H1 (cell line): ENCODE results near the gene MAJIN. TPM values are rescaled to one million over a fixed set of nuclear protein-coding genes. Genes with fewer than 3 reads are reported as not detected.

Experiments used
- BACH1 ChIP-seq: IDR thresholded peaks from 2 replicates; pipeline ENCODE4 v1.6.1; 2012; ENCODE audit warnings: low read length, improper control_type of control experiment
- CHD2 ChIP-seq: IDR thresholded peaks from 2 replicates; pipeline ENCODE4 v1.6.1; 2012; ENCODE audit warnings: low read length, improper control_type of control experiment
- E2F6 ChIP-seq: IDR thresholded peaks from 2 replicates; pipeline ENCODE4 v1.6.1; 2012; ENCODE audit warnings: inconsistent platforms
- GABPA ChIP-seq: IDR thresholded peaks from 2 replicates; pipeline ENCODE4 v1.6.1; 2011; ENCODE audit warnings: mild to moderate bottlenecking, low read length, moderate library complexity, borderline replicate concordance; ENCODE audit not compliant: insufficient read depth
- HDAC2 ChIP-seq, 2 experiments: fragments of 300-600 bp in 1 of 2; sonication (generic) in 1 of 2; IDR thresholded peaks; 2 replicates each; pipeline ENCODE4 v1.6.1; 2011 to 2012; ENCODE audit warnings: low read depth in 2 of 2, low read length in 2 of 2, mild to moderate bottlenecking in 2 of 2, moderate library complexity in 2 of 2, borderline replicate concordance in 1 of 2, inconsistent platforms in 1 of 2
- HDAC6 ChIP-seq: IDR thresholded peaks from one replicate; pipeline ENCODE4 v1.7.1; 2012; ENCODE audit warnings: low read depth, mild to moderate bottlenecking, inconsistent platforms, low read length, moderate library complexity
- JUN ChIP-seq: IDR thresholded peaks from 2 replicates; pipeline ENCODE4 v1.6.1; 2011; ENCODE audit warnings: low read depth, mild to moderate bottlenecking, improper control_type of control experiment, low read length
- RAD21 ChIP-seq, 2 experiments: IDR thresholded peaks in 1 of 2; conservative IDR thresholded peaks in 1 of 2; 2 replicates each; pipeline ENCODE4 v1.6.1; 2011; ENCODE audit warnings: low read depth in 2 of 2, low read length in 2 of 2, improper control_type of control experiment in 1 of 2, inconsistent platforms in 1 of 2, mild to moderate bottlenecking in 1 of 2, moderate library complexity in 1 of 2
- YY1 ChIP-seq: IDR thresholded peaks from 2 replicates; pipeline ENCODE4 v1.6.1; 2011; ENCODE audit warnings: low read depth, mild to moderate bottlenecking, low read length
- polyA plus RNA-seq, 7 experiments: library from polyadenylated mRNA; depleted of rRNA in 3 of 7; stranded (reverse) in 5 of 7; unstranded in 2 of 7; fragments of >200 nt in 5 of 7; fragments of 200-250 nt in 2 of 7; gene quantifications; 1 replicate in 5 of 7; 2 replicates in 1 of 7; 4 replicates in 1 of 7; pipeline versions ENCODE4 v1.2.1 to v1.2.3, GENCODE V29; 2011 to 2013; ENCODE audit warnings: missing spikeins in 2 of 7, mixed read lengths in 2 of 7
- total RNA-seq: library from RNA; stranded (reverse); fragmentation: NEBNext Ultra II Directional; extraction: Animal tissue kit (Norgen Biotek cat#: 25700); gene quantifications from 2 replicates; pipeline ENCODE4 v1.2.1, GENCODE V29; 2021

The MAJIN gene
- total and polyA plus RNA-seq, 2 of the 8 experiments (the other 6 are each of a cell fraction or from before 2014, with no cell fraction given): not detected

- TF ChIP-seq YY1: no peak
- TF ChIP-seq HDAC2 (IDR thresholded peaks at IDR 0.05; ENCODE audit: borderline replicate concordance in 1 of 2, low read depth in 2 of 2, low read length in 2 of 2): no peak
- no peak for TF ChIP-seq RAD21 (IDR thresholded peaks at IDR 0.05 in 1 of 2, conservative IDR thresholded peaks at IDR 0.05 in 1 of 2; ENCODE audit: low read depth in 2 of 2, low read length in 2 of 2)
- TF ChIP-seq JUN: no peak
- no peak for TF ChIP-seq GABPA
- TF ChIP-seq E2F6: no peak
- no peak for TF ChIP-seq HDAC6
- no peak for TF ChIP-seq BACH1
- TF ChIP-seq CHD2: no peak
These were observed 74.4 kb downstream of the MAJIN start (continued) for GRCh38 chr11:64897381-64898075.
